Right forelimb (tissue), 1 donor: ENCODE results near the gene TIPARP.
"Not testable (repeated sequence)": the region's sequence is repeated elsewhere in the genome, so short reads cannot be mapped to it uniquely, and the experiment has no call there.

ENCODE experiments used
- DNase-seq: peaks from one replicate; pipeline ENCODE4 v3.0.0-alpha.2; 2018

Gene TIPARP

GRCh38 chr3:156648086-156648485 is 26.3 kb upstream of the TIPARP start:
- no peak for DNase-seq

- no peak for DNase-seq
These were observed 24.7 kb upstream of the TIPARP start for GRCh38 chr3:156649681-156650080.

- not testable (repeated sequence) for DNase-seq
These were observed 21.7 kb upstream of the TIPARP start for GRCh38 chr3:156652661-156653060.

DNA sequence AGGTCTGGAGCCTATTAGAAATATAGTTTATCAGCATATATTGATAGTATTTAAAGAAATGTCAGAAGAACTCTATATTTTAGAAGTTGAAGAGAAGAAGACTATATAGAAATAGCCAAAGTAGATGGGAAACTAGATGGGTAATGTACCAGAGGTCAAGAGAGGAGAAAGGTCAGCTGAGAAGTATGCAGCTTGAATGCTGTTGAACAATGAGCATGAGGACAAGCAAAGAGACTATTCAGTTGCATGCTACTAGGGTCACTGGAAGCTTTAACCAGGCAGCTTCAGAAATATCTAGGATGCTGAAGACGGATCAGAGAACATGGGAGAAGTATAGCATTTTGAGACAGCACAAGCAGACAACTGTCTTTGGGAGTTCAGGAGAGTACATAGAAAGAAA is 19.6 kb upstream of the TIPARP start:
- DNase-seq, result no peak

DNA sequence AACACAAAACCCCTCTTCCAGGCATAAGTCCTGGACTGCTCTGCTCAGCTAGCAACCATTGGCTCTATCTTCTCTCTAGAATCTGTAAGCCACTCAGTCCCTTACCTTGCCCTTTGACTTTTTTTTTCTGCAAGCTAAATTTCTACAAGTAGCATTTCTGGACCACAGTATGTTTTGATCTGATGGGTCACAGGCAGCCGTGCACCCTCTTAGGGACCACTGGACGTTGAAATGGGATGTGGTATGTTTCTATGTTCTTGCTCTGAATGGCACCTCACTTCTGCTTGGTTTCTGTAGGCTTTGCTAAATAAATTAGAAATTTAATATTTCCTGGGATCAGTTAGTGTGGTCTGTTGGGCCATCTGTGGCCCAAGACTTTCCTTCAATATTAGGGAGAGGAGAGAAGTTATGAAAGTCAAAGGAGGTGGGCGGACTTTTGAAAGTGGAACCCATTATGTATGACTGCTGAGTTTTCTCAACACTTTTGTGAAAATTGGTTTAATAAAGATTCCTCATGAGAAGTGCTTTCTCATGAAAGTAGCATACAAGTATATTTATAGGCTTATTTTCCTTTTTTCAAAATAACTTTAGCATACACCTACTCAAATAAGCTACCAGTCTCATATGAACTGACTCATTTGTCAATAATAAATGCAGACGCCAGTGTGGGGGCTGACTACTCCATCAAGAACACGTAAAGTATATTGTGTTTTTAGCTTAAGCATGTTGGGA is 18.4 kb upstream of the TIPARP start:
- DNase-seq, result no peak

DNA sequence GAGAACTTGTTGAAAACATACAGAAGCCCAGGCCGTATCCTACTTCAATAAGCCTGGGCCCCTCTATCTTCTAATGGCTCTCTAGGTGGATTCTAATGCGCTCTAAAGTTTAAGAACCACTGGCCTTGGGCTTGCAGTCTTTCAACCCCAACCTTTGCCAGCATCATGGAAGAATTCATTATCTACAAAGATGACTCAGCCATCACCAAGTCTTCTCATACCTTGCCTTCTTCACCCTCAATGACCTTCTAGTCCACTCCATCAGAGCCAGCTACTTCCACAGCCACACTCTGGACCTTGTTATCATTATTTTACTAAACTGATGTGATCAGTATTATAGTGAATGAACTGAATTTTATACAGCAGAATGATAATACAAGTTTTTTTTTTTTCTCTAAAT is 16.9 kb upstream of the TIPARP start:
- DNase-seq, result no peak

GRCh38 chr3:156657862-156658731 is 16.3 kb upstream of the TIPARP start:
- DNase-seq, result no peak

DNA sequence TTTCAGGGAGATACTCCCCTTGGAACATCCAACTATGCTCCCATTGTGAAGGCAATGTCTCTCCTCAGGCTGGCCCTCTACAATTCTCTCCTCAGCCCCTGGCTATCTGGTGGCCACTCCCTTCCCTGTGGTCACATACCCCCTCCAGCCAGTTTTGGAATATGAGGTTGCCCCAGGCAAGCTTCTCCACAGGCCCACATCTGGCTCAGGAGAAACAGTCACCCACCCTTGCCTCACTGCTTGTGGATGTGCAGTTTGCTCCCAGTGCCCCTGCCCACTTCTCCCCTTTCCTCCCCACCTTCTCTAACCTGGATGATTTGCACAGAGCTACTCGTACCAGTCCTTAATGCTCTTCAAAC is 15.7 kb upstream of the TIPARP start:
- no peak for DNase-seq

GRCh38 chr3:156659260-156659659 is 15.1 kb upstream of the TIPARP start:
- no peak for DNase-seq

DNA sequence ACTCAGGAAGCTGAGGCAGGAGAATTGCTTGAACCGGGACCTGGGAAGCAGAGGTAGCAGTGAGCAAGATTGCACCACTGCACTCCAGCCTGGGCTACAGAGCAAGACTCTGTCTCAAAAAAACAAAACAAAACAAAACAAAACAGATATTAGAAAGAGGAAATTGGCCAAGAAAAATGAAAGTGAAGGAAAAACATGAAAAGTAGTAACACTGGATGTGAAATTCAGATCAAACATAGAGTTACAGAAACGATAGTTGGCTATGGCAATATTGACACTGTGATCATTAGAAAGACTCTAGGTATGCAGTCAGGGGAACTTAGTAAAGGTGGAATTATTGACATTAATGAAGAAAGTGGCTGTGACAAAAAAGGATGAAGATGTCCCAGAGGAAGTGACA is 13.2 kb upstream of the TIPARP start:
- no peak for DNase-seq

DNA sequence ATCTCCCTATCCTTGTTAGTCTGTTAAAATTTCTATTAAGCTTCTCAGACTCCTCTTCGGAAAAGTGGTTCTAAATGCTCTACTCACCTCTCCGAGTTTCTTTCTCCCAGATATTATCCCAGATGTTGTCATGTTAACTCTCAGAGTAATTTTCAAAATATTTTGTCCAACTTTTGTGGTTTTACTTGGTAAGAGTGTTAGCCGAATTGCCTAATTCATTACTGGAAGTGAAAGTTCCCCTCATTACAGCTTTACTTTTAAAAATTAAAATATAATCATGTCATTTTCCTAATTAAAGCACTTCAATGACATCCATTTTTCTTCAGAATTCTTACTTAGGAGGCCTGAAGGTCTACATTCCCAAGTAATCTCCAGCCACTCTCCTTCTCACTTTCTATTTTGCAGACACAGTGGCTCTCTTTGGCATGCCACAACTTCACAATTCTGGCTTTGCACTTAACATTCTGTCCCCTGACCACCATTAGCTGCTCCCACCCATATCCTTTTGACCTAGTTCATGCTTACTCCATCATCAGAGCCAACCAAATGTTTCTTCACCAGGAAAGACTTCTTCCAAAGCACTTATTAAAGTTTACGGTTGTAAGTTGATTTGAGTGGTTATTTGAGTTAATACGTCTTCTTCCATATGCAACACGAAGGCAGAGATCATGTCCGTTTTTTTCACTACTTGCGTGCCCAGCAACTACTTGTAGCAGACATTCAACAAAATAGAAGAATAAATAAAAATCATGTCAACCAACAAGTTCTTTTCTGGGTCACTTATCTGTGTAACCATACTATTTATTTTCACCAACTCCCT is 10.2 kb upstream of the TIPARP start:
- no peak for DNase-seq

- no peak for DNase-seq
These were observed 9.6 kb upstream of the TIPARP start for GRCh38 chr3:156664831-156665178.

DNA sequence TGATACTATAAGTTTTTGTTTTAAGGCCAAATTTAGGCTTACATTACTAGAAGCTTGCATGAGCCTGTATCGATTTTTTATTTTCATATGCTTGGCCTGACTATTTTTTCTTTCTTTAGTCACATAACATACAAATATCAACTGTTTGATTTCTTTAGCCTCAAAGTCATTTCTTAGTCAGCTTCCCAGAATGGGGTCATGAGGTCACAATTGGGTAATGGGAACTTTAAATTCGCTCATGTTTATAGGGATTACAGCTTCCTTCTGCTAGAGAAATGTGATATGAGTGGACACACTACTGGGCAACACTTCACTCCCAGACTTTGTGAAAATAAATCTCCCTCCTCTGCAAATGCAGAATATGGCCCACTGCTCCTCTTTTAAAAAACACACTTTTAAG is 9.1 kb upstream of the TIPARP start:
- DNase-seq, result no peak

- no peak for DNase-seq
These were observed 8.3 kb upstream of the TIPARP start for GRCh38 chr3:156666073-156666472.

- no peak for DNase-seq
These were observed 6.2 kb upstream of the TIPARP start for GRCh38 chr3:156668073-156668763.

GRCh38 chr3:156670077-156670476 is 4.3 kb upstream of the TIPARP start:
- no peak for DNase-seq

- DNase-seq, result no peak
These were observed 3.7 kb upstream of the TIPARP start for GRCh38 chr3:156670652-156671051.

GRCh38 chr3:156673732-156674045 is 701 bp upstream of the TIPARP start:
- DNase-seq, result no peak

- peak; percentile 84 for DNase-seq
These were observed 780 bp downstream of the TIPARP start for GRCh38 chr3:156674911-156675829.

- no peak for DNase-seq
These were observed 1.7 kb downstream of the TIPARP start for GRCh38 chr3:156675830-156676767.
